ENCODE results near the gene HNRNPH2.

DNA sequence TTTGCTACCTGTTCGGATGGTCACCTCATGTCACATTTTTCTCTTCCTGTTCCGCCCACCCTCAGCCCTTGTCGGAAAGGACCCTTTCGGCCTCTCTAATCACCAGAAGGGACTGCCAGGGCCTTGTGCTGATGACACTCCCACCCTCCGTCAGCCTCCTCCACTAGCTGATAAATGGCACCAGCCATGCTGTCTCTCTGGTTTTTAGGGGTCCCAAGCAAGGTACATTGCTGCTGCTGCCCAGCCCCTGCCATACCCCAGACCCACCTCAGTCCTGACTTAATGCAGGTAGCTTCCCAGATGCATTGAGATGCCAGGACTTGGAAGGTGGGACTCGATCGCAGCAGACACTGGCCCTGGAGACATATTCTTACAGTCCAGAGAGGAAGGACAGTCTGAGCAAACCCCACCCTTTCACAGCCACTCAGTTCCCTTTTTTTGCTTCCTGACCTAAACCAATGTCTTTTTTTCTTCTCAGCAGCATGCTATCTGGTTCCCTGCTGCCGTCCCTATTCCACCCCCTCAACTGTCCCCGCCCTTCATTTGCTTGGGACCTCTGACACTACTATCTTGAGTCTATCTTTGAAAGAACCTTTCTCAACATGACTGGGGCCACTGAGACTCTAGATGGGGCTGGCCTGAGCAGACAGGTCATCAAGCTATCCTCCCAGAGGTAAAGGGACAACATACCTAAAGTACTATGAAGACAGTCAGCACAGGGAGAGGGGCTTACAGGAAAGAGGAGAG, 22.1 kb upstream of the HNRNPH2 start, which contains the start of gene BTK:
- TF ChIP-seq, protein P1, sequence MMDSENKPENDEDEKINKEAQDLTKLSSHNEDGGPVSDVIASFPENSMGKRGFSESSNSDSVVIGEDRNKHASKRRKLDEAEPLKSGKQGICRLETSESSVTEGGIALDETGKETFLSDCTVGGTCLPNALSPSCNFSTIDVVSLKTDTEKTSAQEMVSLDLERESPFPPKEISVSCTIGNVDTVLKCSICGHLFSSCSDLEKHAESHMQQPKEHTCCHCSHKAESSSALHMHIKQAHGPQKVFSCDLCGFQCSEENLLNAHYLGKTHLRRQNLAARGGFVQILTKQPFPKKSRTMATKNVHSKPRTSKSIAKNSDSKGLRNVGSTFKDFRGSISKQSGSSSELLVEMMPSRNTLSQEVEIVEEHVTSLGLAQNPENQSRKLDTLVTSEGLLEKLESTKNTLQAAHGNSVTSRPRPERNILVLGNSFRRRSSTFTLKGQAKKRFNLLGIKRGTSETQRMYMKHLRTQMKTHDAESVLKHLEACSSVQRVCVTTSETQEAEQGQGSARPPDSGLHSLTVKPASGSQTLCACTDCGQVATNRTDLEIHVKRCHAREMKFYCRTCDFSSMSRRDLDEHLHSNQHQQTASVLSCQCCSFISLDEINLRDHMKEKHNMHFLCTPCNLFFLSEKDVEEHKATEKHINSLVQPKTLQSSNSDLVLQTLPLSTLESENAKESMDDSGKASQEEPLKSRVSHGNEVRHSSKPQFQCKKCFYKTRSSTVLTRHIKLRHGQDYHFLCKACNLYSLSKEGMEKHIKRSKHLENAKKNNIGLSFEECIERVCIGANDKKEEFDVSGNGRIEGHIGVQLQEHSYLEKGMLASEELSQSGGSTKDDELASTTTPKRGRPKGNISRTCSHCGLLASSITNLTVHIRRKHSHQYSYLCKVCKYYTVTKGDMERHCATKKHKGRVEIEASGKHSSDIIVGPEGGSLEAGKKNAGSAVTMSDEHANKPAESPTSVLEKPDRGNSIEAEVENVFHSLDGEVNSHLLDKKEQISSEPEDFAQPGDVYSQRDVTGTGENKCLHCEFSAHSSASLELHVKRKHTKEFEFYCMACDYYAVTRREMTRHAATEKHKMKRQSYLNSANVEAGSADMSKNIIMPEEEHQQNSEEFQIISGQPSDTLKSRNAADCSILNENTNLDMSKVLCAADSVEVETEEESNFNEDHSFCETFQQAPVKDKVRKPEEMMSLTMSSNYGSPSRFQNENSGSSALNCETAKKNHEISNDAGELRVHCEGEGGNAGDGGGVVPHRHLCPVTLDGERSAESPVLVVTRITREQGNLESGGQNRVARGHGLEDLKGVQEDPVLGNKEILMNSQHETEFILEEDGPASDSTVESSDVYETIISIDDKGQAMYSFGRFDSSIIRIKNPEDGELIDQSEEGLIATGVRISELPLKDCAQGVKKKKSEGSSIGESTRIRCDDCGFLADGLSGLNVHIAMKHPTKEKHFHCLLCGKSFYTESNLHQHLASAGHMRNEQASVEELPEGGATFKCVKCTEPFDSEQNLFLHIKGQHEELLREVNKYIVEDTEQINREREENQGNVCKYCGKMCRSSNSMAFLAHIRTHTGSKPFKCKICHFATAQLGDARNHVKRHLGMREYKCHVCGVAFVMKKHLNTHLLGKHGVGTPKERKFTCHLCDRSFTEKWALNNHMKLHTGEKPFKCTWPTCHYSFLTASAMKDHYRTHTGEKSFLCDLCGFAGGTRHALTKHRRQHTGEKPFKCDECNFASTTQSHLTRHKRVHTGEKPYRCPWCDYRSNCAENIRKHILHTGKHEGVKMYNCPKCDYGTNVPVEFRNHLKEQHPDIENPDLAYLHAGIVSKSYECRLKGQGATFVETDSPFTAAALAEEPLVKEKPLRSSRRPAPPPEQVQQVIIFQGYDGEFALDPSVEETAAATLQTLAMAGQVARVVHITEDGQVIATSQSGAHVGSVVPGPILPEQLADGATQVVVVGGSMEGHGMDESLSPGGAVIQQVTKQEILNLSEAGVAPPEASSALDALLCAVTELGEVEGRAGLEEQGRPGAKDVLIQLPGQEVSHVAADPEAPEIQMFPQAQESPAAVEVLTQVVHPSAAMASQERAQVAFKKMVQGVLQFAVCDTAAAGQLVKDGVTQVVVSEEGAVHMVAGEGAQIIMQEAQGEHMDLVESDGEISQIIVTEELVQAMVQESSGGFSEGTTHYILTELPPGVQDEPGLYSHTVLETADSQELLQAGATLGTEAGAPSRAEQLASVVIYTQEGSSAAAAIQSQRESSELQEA (IDR thresholded peaks at IDR 0.05; ENCODE audit: low read depth): no peak
- TF ChIP-seq NFE2 (IDR thresholded peaks at IDR 0.05; ENCODE audit: low read depth) (no peak), MXI1 (IDR thresholded peaks at IDR 0.05; ENCODE audit: low read depth, low read length) (no peak), GTF2F1 (IDR thresholded peaks at IDR 0.05; ENCODE audit: low read depth, low read length) (no peak)
- TF ChIP-seq, protein P2, sequence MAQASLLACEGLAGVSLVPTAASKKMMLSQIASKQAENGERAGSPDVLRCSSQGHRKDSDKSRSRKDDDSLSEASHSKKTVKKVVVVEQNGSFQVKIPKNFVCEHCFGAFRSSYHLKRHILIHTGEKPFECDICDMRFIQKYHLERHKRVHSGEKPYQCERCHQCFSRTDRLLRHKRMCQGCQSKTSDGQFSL (CRISPR knock-in tag; IDR thresholded peaks at IDR 0.05): no peak
- TF ChIP-seq, protein P2 (tag; IDR thresholded peaks at IDR 0.05): no peak

All from K562 (cell line).